NT2/D1 (cell line): ENCODE results near the gene FAM9B.

Experiments used
- DNase-seq: peaks from one replicate; pipeline ENCODE4 v3.0.0-alpha.2; 2011; ENCODE audit warnings: low read depth, low spot score
- H3K27me3 ChIP-seq: 2 replicates; pipeline ENCODE4 v1.6.0; 2011; ENCODE audit warnings: mild to moderate bottlenecking; ENCODE audit not compliant: insufficient read length, insufficient read depth
- H3K36me3 ChIP-seq: 2 replicates; pipeline ENCODE4 v1.6.1; 2011; ENCODE audit warnings: mild to moderate bottlenecking, low read length, mixed read lengths; ENCODE audit not compliant: insufficient read depth, insufficient read length
- H3K4me1 ChIP-seq: 2 replicates; pipeline ENCODE4 v1.5.1; 2011; ENCODE audit not compliant: insufficient read depth, insufficient read length
- H3K4me3 ChIP-seq: 2 replicates; pipeline ENCODE4 v1.5.1; 2011; ENCODE audit warnings: low read depth; ENCODE audit not compliant: insufficient read length
- H3K9ac ChIP-seq: 2 replicates; pipeline ENCODE4 v1.6.0; 2011; ENCODE audit warnings: low read depth; ENCODE audit not compliant: insufficient read length
- H3K9me3 ChIP-seq: 2 replicates; pipeline ENCODE4 v1.5.1; 2011; ENCODE audit warnings: mild to moderate bottlenecking, low read length; ENCODE audit not compliant: insufficient read depth
- SUZ12 ChIP-seq: IDR thresholded peaks from 2 replicates; pipeline ENCODE4 v1.6.1; 2011; ENCODE audit not compliant: insufficient read length, insufficient read depth; ENCODE audit errors: extremely low read depth
- YY1 ChIP-seq: IDR thresholded peaks from 2 replicates; pipeline ENCODE4 v1.6.1; 2011; ENCODE audit not compliant: insufficient read length, insufficient read depth
- ZNF274 ChIP-seq: IDR thresholded peaks from 2 replicates; pipeline ENCODE4 v1.6.1; 2011; ENCODE audit warnings: mild to moderate bottlenecking, low read depth, low read length

Gene FAM9B

GRCh38 chrX:9055354-9055753, 21.4 kb upstream of the FAM9B start:
- no peaks in the 10 kb centered on the region for H3K4me1 ChIP-seq
- TF ChIP-seq YY1 (no peak), SUZ12 (no peak), ZNF274 (no peak)
- no peak overlapping the region for H3K4me3 ChIP-seq
- H3K36me3 ChIP-seq, result no peaks in the 10 kb centered on the region
- no peaks in the 10 kb centered on the region for H3K27me3 ChIP-seq
- DNase-seq, result no peak
- no peaks in the 10 kb centered on the region for H3K9me3 ChIP-seq
- H3K9ac ChIP-seq, result no peak overlapping the region

- Histone ChIP-seq H3K4me3 (no peak overlapping the region), H3K36me3 (no peaks in the 10 kb centered on the region), H3K4me1 (no peaks in the 10 kb centered on the region), H3K27me3 (no peaks in the 10 kb centered on the region), H3K9me3 (no peaks in the 10 kb centered on the region), H3K9ac (no peak overlapping the region)
- no peak for TF ChIP-seq ZNF274
- TF ChIP-seq SUZ12, result no peak
- no peak for TF ChIP-seq YY1
- no peak for DNase-seq
Measured at GRCh38 chrX:9052081-9052480, 18.2 kb upstream of the FAM9B start.

- Histone ChIP-seq H3K27me3 (no peaks in the 10 kb centered on the region), H3K4me3 (no peak overlapping the region), H3K36me3 (no peaks in the 10 kb centered on the region), H3K9ac (no peak overlapping the region), H3K9me3 (no peaks in the 10 kb centered on the region), H3K4me1 (no peaks in the 10 kb centered on the region)
- TF ChIP-seq ZNF274 (no peak), SUZ12 (no peak), YY1 (no peak)
- DNase-seq, result no peak
Measured at GRCh38 chrX:9050331-9050730, 16.4 kb upstream of the FAM9B start.

GRCh38 chrX:9048801-9049200, 14.9 kb upstream of the FAM9B start:
- Histone ChIP-seq H3K9me3 (no peaks in the 10 kb centered on the region), H3K36me3 (no peaks in the 10 kb centered on the region), H3K4me3 (no peak overlapping the region), H3K27me3 (no peaks in the 10 kb centered on the region), H3K4me1 (no peaks in the 10 kb centered on the region), H3K9ac (no peak overlapping the region)
- TF ChIP-seq YY1, result no peak
- TF ChIP-seq SUZ12, result no peak
- no peak for TF ChIP-seq ZNF274
- no peak for DNase-seq

- H3K9ac ChIP-seq, result no peak overlapping the region
- H3K9me3 ChIP-seq, result no peaks in the 10 kb centered on the region
- H3K27me3 ChIP-seq, result no peaks in the 10 kb centered on the region
- H3K4me3 ChIP-seq, result no peak overlapping the region
- no peak for TF ChIP-seq ZNF274
- TF ChIP-seq SUZ12, result no peak
- TF ChIP-seq YY1, result no peak
- no peaks in the 10 kb centered on the region for H3K36me3 ChIP-seq
- DNase-seq, result no peak
- no peaks in the 10 kb centered on the region for H3K4me1 ChIP-seq
Measured at GRCh38 chrX:9038244-9038643, 4.3 kb upstream of the FAM9B start.

GRCh38 chrX:9037296-9037695, 3.4 kb upstream of the FAM9B start:
- no peak for DNase-seq
- no peaks in the 10 kb centered on the region for H3K9me3 ChIP-seq
- H3K27me3 ChIP-seq, result no peaks in the 10 kb centered on the region
- H3K36me3 ChIP-seq, result no peaks in the 10 kb centered on the region
- TF ChIP-seq YY1 (no peak), ZNF274 (no peak), SUZ12 (no peak)
- H3K9ac ChIP-seq, result no peak overlapping the region
- no peak overlapping the region for H3K4me3 ChIP-seq
- H3K4me1 ChIP-seq, result no peaks in the 10 kb centered on the region

GRCh38 chrX:9033586-9033985, 341 bp downstream of the FAM9B start:
- H3K27me3 ChIP-seq, result no peaks in the 10 kb centered on the region
- H3K9me3 ChIP-seq, result no peaks in the 10 kb centered on the region
- H3K4me3 ChIP-seq, result no peak overlapping the region
- no peak for DNase-seq
- no peak for TF ChIP-seq SUZ12
- TF ChIP-seq ZNF274, result no peak
- TF ChIP-seq YY1, result no peak
- H3K4me1 ChIP-seq, result no peaks in the 10 kb centered on the region
- H3K36me3 ChIP-seq, result no peaks in the 10 kb centered on the region
- H3K9ac ChIP-seq, result no peak overlapping the region

GRCh38 chrX:9033179-9033578, 748 bp downstream of the FAM9B start:
- no peak for DNase-seq
- H3K9me3 ChIP-seq, result no peaks in the 10 kb centered on the region
- no peaks in the 10 kb centered on the region for H3K4me1 ChIP-seq
- no peak overlapping the region for H3K9ac ChIP-seq
- no peak overlapping the region for H3K4me3 ChIP-seq
- no peaks in the 10 kb centered on the region for H3K36me3 ChIP-seq
- no peak for TF ChIP-seq YY1
- no peak for TF ChIP-seq SUZ12
- no peak for TF ChIP-seq ZNF274
- no peaks in the 10 kb centered on the region for H3K27me3 ChIP-seq
